Liver (tissue), 3 donors: ENCODE measurements around the gene AKAP10.
"Not testable (repeated sequence)": the region's sequence is repeated elsewhere in the genome, so short reads cannot be mapped to it uniquely, and the experiment has no call there.

Source experiments
- HNF4A ChIP-seq, 2 donors: conservative IDR thresholded peaks; 2 replicates each; pipeline ENCODE4 v1.6.1; 2016; ENCODE audit warnings: antibody characterized with exemption in 2 of 2, mild to moderate bottlenecking in 2 of 2
- JUND ChIP-seq, 2 donors: IDR thresholded peaks; 2 replicates each; pipeline ENCODE4 v1.6.1; 2016; ENCODE audit warnings: antibody characterized with exemption in 2 of 2
- RAD21 ChIP-seq, 2 donors: IDR thresholded peaks; 2 replicates each; pipeline ENCODE4 v1.6.1; 2016; ENCODE audit warnings: antibody characterized with exemption in 2 of 2, mild to moderate bottlenecking in 2 of 2
- SP1 ChIP-seq: IDR thresholded peaks from 2 replicates; pipeline ENCODE4 v1.6.1; 2018; ENCODE audit warnings: antibody characterized with exemption, mild to moderate bottlenecking
- TAF1 ChIP-seq: conservative IDR thresholded peaks from 2 replicates; pipeline ENCODE4 v1.6.1; 2016; ENCODE audit warnings: antibody characterized with exemption, mild to moderate bottlenecking
- TF ChIP-seq, protein P1 (sequence below): IDR thresholded peaks from 2 replicates; pipeline ENCODE4 v1.6.1; 2016; ENCODE audit warnings: antibody characterized with exemption, mild to moderate bottlenecking
- TF ChIP-seq, protein P2 (sequence below): fragments of 150-350 bp; IDR thresholded peaks from 2 replicates; pipeline ENCODE4 v1.5.1; 2017; ENCODE audit warnings: improper control_type of control experiment, low read depth, low read length; ENCODE audit not compliant: missing input control
- TF ChIP-seq, protein P3 (sequence below): IDR thresholded peaks from 2 replicates; pipeline ENCODE4 v1.6.1; 2016; ENCODE audit warnings: antibody characterized with exemption
- donor health status: healthy.
- donor health status: healthy.

- TF ChIP-seq, protein P1, sequence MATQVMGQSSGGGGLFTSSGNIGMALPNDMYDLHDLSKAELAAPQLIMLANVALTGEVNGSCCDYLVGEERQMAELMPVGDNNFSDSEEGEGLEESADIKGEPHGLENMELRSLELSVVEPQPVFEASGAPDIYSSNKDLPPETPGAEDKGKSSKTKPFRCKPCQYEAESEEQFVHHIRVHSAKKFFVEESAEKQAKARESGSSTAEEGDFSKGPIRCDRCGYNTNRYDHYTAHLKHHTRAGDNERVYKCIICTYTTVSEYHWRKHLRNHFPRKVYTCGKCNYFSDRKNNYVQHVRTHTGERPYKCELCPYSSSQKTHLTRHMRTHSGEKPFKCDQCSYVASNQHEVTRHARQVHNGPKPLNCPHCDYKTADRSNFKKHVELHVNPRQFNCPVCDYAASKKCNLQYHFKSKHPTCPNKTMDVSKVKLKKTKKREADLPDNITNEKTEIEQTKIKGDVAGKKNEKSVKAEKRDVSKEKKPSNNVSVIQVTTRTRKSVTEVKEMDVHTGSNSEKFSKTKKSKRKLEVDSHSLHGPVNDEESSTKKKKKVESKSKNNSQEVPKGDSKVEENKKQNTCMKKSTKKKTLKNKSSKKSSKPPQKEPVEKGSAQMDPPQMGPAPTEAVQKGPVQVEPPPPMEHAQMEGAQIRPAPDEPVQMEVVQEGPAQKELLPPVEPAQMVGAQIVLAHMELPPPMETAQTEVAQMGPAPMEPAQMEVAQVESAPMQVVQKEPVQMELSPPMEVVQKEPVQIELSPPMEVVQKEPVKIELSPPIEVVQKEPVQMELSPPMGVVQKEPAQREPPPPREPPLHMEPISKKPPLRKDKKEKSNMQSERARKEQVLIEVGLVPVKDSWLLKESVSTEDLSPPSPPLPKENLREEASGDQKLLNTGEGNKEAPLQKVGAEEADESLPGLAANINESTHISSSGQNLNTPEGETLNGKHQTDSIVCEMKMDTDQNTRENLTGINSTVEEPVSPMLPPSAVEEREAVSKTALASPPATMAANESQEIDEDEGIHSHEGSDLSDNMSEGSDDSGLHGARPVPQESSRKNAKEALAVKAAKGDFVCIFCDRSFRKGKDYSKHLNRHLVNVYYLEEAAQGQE: not testable (repeated sequence)
- TF ChIP-seq, protein P2, sequence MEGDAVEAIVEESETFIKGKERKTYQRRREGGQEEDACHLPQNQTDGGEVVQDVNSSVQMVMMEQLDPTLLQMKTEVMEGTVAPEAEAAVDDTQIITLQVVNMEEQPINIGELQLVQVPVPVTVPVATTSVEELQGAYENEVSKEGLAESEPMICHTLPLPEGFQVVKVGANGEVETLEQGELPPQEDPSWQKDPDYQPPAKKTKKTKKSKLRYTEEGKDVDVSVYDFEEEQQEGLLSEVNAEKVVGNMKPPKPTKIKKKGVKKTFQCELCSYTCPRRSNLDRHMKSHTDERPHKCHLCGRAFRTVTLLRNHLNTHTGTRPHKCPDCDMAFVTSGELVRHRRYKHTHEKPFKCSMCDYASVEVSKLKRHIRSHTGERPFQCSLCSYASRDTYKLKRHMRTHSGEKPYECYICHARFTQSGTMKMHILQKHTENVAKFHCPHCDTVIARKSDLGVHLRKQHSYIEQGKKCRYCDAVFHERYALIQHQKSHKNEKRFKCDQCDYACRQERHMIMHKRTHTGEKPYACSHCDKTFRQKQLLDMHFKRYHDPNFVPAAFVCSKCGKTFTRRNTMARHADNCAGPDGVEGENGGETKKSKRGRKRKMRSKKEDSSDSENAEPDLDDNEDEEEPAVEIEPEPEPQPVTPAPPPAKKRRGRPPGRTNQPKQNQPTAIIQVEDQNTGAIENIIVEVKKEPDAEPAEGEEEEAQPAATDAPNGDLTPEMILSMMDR: not testable (repeated sequence)
- not testable (repeated sequence) for TF ChIP-seq JUND (IDR thresholded peaks at IDR 0.05); SP1; RAD21 (IDR thresholded peaks at IDR 0.05); TAF1; HNF4A (conservative IDR thresholded peaks at IDR 0.05)
- TF ChIP-seq, protein P3, sequence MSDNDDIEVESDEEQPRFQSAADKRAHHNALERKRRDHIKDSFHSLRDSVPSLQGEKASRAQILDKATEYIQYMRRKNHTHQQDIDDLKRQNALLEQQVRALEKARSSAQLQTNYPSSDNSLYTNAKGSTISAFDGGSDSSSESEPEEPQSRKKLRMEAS: not testable (repeated sequence)
Measured at GRCh38 chr17:19950624-19951195, 26.9 kb downstream of the AKAP10 start.
